Measurements from ENCODE around the gene HOTAIR. TPM values are rescaled to one million over a fixed set of nuclear protein-coding genes. Genes with fewer than 3 reads are reported as not detected.

HOTAIR gene
- total RNA-seq, 4 donors from 2014 or later: 4.9 to 14.9 (median 9.7) TPM

GRCh38 chr12:53953831-53954693, 20.7 kb downstream of the HOTAIR start:
- H3K4me3 ChIP-seq (ENCODE audit: low read depth, poor library complexity, severe bottlenecking): no peak overlapping the region

GRCh38 chr12:53952871-53953734, 21.7 kb downstream of the HOTAIR start:
- no peak for TF ChIP-seq POLR2A (IDR thresholded peaks at IDR 0.05)
- no peak for TF ChIP-seq CTCF (IDR thresholded peaks at IDR 0.05)
- DNase-seq (ENCODE audit: low spot score in 2 of 2): no peak
- 26 to 27% methylated on average over 27 to 36 of the region's 38 CpGs for WGBS, 2 donors
- intact Hi-C loops (cut with DNase I; ENCODE audit: low total_unique reads): loop anchor here (5.0 kb wide), 1 partner anchor 161 kb away; no protein-coding TSS in a partner anchor
- no peak overlapping the region for H3K4me3 ChIP-seq (ENCODE audit: low read depth, poor library complexity, severe bottlenecking)

More at GRCh38 chr12:53953831-53954693, 20.7 kb downstream of the HOTAIR start:
- 36 to 37% methylated on average over 19 of the region's 19 CpGs for WGBS, 2 donors
- intact Hi-C loops (cut with DNase I; ENCODE audit: low total_unique reads): loop anchor here (5.0 kb wide), 1 partner anchor 162 kb away; no protein-coding TSS in a partner anchor
- no peak for TF ChIP-seq POLR2A (IDR thresholded peaks at IDR 0.05)
- no peak for TF ChIP-seq CTCF (IDR thresholded peaks at IDR 0.05)
- DNase-seq (ENCODE audit: low spot score in 2 of 2): no peak

GRCh38 chr12:53952335-53952694, 22.4 kb downstream of the HOTAIR start:
- 53 to 60% methylated on average over 13 of the region's 13 CpGs for WGBS, 2 donors
- TF ChIP-seq POLR2A (IDR thresholded peaks at IDR 0.05): no peak
- no peak for TF ChIP-seq CTCF (IDR thresholded peaks at IDR 0.05)
- intact Hi-C loops (cut with DNase I; ENCODE audit: low total_unique reads): loop anchor here (5.0 kb wide), 1 partner anchor 160 kb away; no protein-coding TSS in a partner anchor
- H3K4me3 ChIP-seq (ENCODE audit: low read depth, poor library complexity, severe bottlenecking): no peak overlapping the region
- no peak for DNase-seq (ENCODE audit: low spot score in 2 of 2)

GRCh38 chr12:53951577-53952334, 23.0 kb downstream of the HOTAIR start:
- intact Hi-C loops (cut with DNase I; ENCODE audit: low total_unique reads): loop anchor here (5.0 kb wide), 1 partner anchor 159 kb away; no protein-coding TSS in a partner anchor
- 52 to 56% methylated on average over 46 to 47 of the region's 47 CpGs for WGBS, 2 donors
- no peak for DNase-seq (ENCODE audit: low spot score in 2 of 2)
- TF ChIP-seq POLR2A (IDR thresholded peaks at IDR 0.05) (no peak), CTCF (IDR thresholded peaks at IDR 0.05) (no peak)
- no peak overlapping the region for H3K4me3 ChIP-seq (ENCODE audit: low read depth, poor library complexity, severe bottlenecking)
